Measurements from ENCODE around the gene MLPH.

- TF ChIP-seq CTCF (IDR thresholded peaks at IDR 0.05) = no peak
- TF ChIP-seq EZH2 (IDR thresholded peaks at IDR 0.05; ENCODE audit: borderline replicate concordance, insufficient read depth, low read depth, low read length, poor library complexity, severe bottlenecking) = no peak
Observed at GRCh38 chr2:237517990-237518389, 30.9 kb downstream of the MLPH start.

Measured in B cell (primary cell).